K562 (cell line): ENCODE measurements around the gene ZNF8. TPM values are rescaled to one million over a fixed set of nuclear protein-coding genes. Genes with fewer than 3 reads are reported as not detected.
A peak's percentile ranks its signal among the peaks of the same experiment; 100 is the strongest.

Experiments
- E2F8 ChIP-seq: fragments of 450-650 bp; IDR thresholded peaks from 2 replicates; pipeline ENCODE4 v1.7.1; 2018; ENCODE audit warnings: mild to moderate bottlenecking, low read depth; ENCODE audit not compliant: partially characterized antibody
- ETV5 ChIP-seq: sonication (generic); formaldehyde crosslinking; IDR thresholded peaks from 2 replicates; pipeline ENCODE4 v1.4.0; 2020; ENCODE audit warnings: low read depth, mild to moderate bottlenecking, missing genetic modification reagents
- HDAC6 ChIP-seq: IDR thresholded peaks from 2 replicates; pipeline ENCODE4 v1.6.1; 2012; ENCODE audit warnings: low read depth, mild to moderate bottlenecking, control low read depth, inconsistent platforms, low read length, moderate library complexity
- HNRNPLL ChIP-seq: fragments of 200-400 bp; formaldehyde crosslinking; IDR thresholded peaks from 2 replicates; pipeline ENCODE4 v1.6.1; 2017; ENCODE audit warnings: low read length, low read depth, mild to moderate bottlenecking; ENCODE audit not compliant: poor library complexity, severe bottlenecking
- PRDM10 ChIP-seq: fragments of 450-650 bp; IDR thresholded peaks from 2 replicates; pipeline ENCODE4 v1.6.1; 2018; ENCODE audit not compliant: partially characterized antibody
- RBFOX2 ChIP-seq: fragments of 200-400 bp; formaldehyde crosslinking; IDR thresholded peaks from 2 replicates; pipeline ENCODE4 v1.6.1; 2017; ENCODE audit warnings: low read depth, mild to moderate bottlenecking, low read length, moderate library complexity
- STAT6 ChIP-seq: sonication (generic); formaldehyde crosslinking; IDR thresholded peaks from 2 replicates; pipeline ENCODE4 v1.8.1; 2023; ENCODE audit warnings: mild to moderate bottlenecking, missing genetic modification reagents
- TAF15 ChIP-seq: fragments of 200-400 bp; formaldehyde crosslinking; IDR thresholded peaks from 2 replicates; pipeline ENCODE4 v1.6.1; 2017; ENCODE audit warnings: mild to moderate bottlenecking, low read depth, low read length, moderate library complexity
- TEAD1 ChIP-seq, 2 experiments: fragments of 450-650 bp in 1 of 2; sonication (generic) in 1 of 2; formaldehyde crosslinking; IDR thresholded peaks; 2 replicates each; pipeline versions ENCODE4 v1.4.0 to v1.8.0; 2020 to 2022; ENCODE audit warnings: mild to moderate bottlenecking in 2 of 2, missing genetic modification reagents in 1 of 2
- polyA plus RNA-seq, 8 experiments: library from polyadenylated mRNA; depleted of rRNA in 4 of 8; stranded (reverse) in 5 of 8; unstranded in 3 of 8; fragments of >200 nt; fragmentation: Nextera tagmentation in 2 of 8; fragmentation: Illumina TruSeq in 1 of 8; extraction: Ambion mirVana in 2 of 8; extraction: Trizol in 1 of 8; gene quantifications; 2 replicates each; pipeline versions ENCODE4 v1.2.1 to v1.2.3, GENCODE V29; 2011 to 2014; ENCODE audit warnings: inconsistent platforms in 1 of 8, missing spikeins in 1 of 8
- total RNA-seq, 7 experiments: library from RNA; depleted of rRNA in 6 of 7; stranded (reverse); fragments of >200 nt in 6 of 7; fragmentation: Illumina TruSeq in 2 of 7; extraction: Trizol in 2 of 7; gene quantifications; 2 replicates each; pipeline versions ENCODE4 v1.2.1 to v1.2.3, GENCODE V29; 2011 to 2021; ENCODE audit warnings: low replicate concordance in 1 of 7
- TF ChIP-seq, protein P1 (sequence below): fragments of 450-650 bp; IDR thresholded peaks from 2 replicates; pipeline ENCODE4 v1.6.1; 2016; ENCODE audit warnings: mild to moderate bottlenecking
- TF ChIP-seq, protein P2 (sequence below): fragments of 250-450 bp; sonication (Bioruptor Pico); IDR thresholded peaks from 2 replicates; pipeline ENCODE4 v1.8.0; 2021; ENCODE audit warnings: borderline replicate concordance, mild to moderate bottlenecking, moderate library complexity; ENCODE audit not compliant: poor library complexity, severe bottlenecking

Gene ZNF8
- total and polyA plus RNA-seq, 9 of the 15 experiments (the other 6 are each of a cell fraction or from before 2014, with no cell fraction given), result 0.71 to 7.7 (median 4.7) TPM

DNA sequence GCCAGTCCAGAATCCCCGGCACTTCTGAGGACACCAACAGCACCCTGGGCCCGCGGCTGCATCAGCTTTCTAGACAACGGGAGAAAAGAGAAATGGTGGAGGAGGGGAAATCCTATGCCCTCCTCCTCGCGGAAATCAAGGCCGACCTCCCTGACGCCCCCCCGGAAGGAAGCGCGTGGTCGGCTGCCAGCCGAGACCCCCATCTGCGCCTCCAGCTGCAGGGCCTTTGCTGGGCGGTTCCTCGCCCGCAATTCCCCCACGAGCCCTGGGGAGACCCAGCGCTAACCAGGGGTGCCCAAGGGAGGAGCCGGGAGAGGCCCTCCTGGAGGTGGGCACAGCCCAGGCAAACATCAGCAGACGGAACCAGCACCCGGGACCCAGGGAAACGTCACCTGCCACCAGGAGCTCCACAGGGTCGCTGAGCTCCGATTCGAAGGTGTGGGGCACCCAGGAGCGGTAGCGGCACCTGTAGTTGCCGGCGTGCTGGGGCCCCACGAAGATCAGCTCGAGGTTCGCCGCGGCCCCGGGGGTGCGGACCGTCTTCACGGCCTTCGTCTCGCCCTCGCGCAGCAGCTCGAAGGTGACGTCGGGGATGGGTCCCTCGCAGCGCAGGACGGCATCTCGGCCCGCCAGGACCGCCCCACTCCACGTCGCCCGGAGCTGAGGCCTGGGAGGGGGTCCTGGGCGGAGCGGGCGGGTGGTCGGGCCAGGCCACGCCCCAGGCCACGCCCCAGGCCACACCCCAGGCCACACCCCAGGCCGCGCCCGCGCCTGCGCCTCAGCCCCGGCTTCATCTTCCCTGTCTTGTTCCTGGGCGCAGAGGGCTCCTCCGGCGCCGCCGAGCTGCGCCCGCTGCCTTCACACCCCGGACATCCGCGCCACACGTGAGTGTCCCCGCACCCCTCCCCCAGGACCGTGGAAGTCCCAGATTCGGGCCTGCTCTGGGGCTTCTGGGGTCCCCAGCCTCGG is 68.5 kb downstream of the ZNF8 start (continued):
- TF ChIP-seq E2F8, result no peak
- TF ChIP-seq HNRNPLL, result peak; percentile 19
- TF ChIP-seq, protein P1, sequence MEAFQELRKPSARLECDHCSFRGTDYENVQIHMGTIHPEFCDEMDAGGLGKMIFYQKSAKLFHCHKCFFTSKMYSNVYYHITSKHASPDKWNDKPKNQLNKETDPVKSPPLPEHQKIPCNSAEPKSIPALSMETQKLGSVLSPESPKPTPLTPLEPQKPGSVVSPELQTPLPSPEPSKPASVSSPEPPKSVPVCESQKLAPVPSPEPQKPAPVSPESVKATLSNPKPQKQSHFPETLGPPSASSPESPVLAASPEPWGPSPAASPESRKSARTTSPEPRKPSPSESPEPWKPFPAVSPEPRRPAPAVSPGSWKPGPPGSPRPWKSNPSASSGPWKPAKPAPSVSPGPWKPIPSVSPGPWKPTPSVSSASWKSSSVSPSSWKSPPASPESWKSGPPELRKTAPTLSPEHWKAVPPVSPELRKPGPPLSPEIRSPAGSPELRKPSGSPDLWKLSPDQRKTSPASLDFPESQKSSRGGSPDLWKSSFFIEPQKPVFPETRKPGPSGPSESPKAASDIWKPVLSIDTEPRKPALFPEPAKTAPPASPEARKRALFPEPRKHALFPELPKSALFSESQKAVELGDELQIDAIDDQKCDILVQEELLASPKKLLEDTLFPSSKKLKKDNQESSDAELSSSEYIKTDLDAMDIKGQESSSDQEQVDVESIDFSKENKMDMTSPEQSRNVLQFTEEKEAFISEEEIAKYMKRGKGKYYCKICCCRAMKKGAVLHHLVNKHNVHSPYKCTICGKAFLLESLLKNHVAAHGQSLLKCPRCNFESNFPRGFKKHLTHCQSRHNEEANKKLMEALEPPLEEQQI, result no peak
- peak; percentile 21 for TF ChIP-seq PRDM10
- 0 out of 4 replicates have a peak, but pooled peaks of 1 of the 2 experiments have one; percentile 58 for TF ChIP-seq TEAD1 (CRISPR knock-in tag; IDR thresholded peaks at IDR 0.05)
- 0 out of 2 replicates have a peak, but pooled peaks have one; percentile 15 for TF ChIP-seq STAT6 (CRISPR knock-in tag)
- TF ChIP-seq HDAC6, result no peak
- TF ChIP-seq TAF15, result no peak
- TF ChIP-seq RBFOX2, result peak; percentile 67
- TF ChIP-seq, protein P2, sequence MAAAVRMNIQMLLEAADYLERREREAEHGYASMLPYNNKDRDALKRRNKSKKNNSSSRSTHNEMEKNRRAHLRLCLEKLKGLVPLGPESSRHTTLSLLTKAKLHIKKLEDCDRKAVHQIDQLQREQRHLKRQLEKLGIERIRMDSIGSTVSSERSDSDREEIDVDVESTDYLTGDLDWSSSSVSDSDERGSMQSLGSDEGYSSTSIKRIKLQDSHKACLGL (CRISPR knock-in tag), result no peak
- peak; percentile 18; the same call in 1 of the 2 replicates for TF ChIP-seq ETV5 (CRISPR knock-in tag)
